Neuronal stem cell (in vitro differentiated cells): ENCODE measurements around the gene CNOT6.

Experiments used
- DNase-seq: peaks from one replicate; pipeline ENCODE4 v3.0.0-alpha.2; 2013; ENCODE audit warnings: low spot score
- H2AFZ ChIP-seq: one replicate; pipeline ENCODE4 v1.6.1; 2013; ENCODE audit warnings: mild to moderate bottlenecking, low read length, inconsistent platforms
- H2AK5ac ChIP-seq: 2 replicates; pipeline ENCODE4 v1.6.1; 2013; ENCODE audit warnings: low read depth, mild to moderate bottlenecking, inconsistent platforms, low read length, moderate library complexity, mixed read lengths
- H2BK120ac ChIP-seq: 2 replicates; pipeline ENCODE4 v1.6.1; 2013; ENCODE audit warnings: low read depth, mild to moderate bottlenecking, inconsistent platforms, low read length, moderate library complexity, mixed read lengths
- H2BK12ac ChIP-seq: one replicate; pipeline ENCODE4 v1.6.1; 2013; ENCODE audit warnings: low read length, inconsistent platforms
- H2BK15ac ChIP-seq: 2 replicates; pipeline ENCODE4 v1.6.1; 2013; ENCODE audit warnings: mild to moderate bottlenecking, low read length, inconsistent platforms, mixed read lengths
- H2BK5ac ChIP-seq: one replicate; pipeline ENCODE4 v1.6.1; 2013; ENCODE audit warnings: inconsistent platforms, mild to moderate bottlenecking, low read length, moderate library complexity
- H3K14ac ChIP-seq: one replicate; pipeline ENCODE4 v1.6.1; 2013; ENCODE audit warnings: low read length, inconsistent platforms
- H3K18ac ChIP-seq: 2 replicates; pipeline ENCODE4 v1.6.1; 2013; ENCODE audit warnings: low read length, inconsistent platforms
- H3K23ac ChIP-seq: 2 replicates; pipeline ENCODE4 v1.6.1; 2013; ENCODE audit warnings: low read depth, mild to moderate bottlenecking, mixed read lengths, low read length, inconsistent platforms; ENCODE audit not compliant: poor library complexity
- H3K27ac ChIP-seq: replicated peaks from 3 replicates; pipeline ENCODE4 v1.5.1; 2013; ENCODE audit warnings: low read length, inconsistent platforms
- H3K27me3 ChIP-seq, 3 experiments: 2 replicates each; pipeline ENCODE4 v1.6.1; 2013; ENCODE audit warnings: low read length in 3 of 3, mild to moderate bottlenecking in 2 of 3, inconsistent platforms in 1 of 3, low read depth in 1 of 3, mixed read lengths in 1 of 3, moderate library complexity in 1 of 3; ENCODE audit not compliant: control insufficient read depth in 3 of 3, insufficient read depth in 3 of 3
- H3K36me3 ChIP-seq, 2 donors: replicated peaks in 1 of 2; 2 replicates each; pipeline ENCODE4 v1.6.1; 2013; ENCODE audit warnings: low read length in 2 of 2; ENCODE audit not compliant: control insufficient read depth in 2 of 2, insufficient read depth in 2 of 2
- H3K4ac ChIP-seq: 2 replicates; pipeline ENCODE4 v1.6.1; 2013; ENCODE audit warnings: inconsistent platforms, mild to moderate bottlenecking, low read length, moderate library complexity
- H3K4me1 ChIP-seq, 2 donors: 1 replicate in 1 of 2; 2 replicates in 1 of 2; pipeline ENCODE4 v1.6.1; 2013; ENCODE audit warnings: low read length in 2 of 2, low read depth in 1 of 2; ENCODE audit not compliant: control insufficient read depth in 2 of 2, insufficient read depth in 1 of 2
- H3K4me2 ChIP-seq: one replicate; pipeline ENCODE4 v1.6.1; 2013; ENCODE audit warnings: mild to moderate bottlenecking, low read length, inconsistent platforms; ENCODE audit not compliant: insufficient read depth, poor library complexity, severe bottlenecking
- H3K4me3 ChIP-seq, 2 donors: 2 replicates each; pipeline ENCODE4 v1.5.1; 2013; ENCODE audit warnings: low read length in 2 of 2, mild to moderate bottlenecking in 2 of 2, inconsistent platforms in 1 of 2, moderate library complexity in 1 of 2
- H3K79me1 ChIP-seq: one replicate; pipeline ENCODE4 v1.6.1; 2013; ENCODE audit warnings: low read depth, mild to moderate bottlenecking, inconsistent platforms, low read length, moderate library complexity
- H3K9ac ChIP-seq: one replicate; pipeline ENCODE4 v1.6.1; 2013; ENCODE audit warnings: mild to moderate bottlenecking, low read depth, low read length, inconsistent platforms; ENCODE audit not compliant: poor library complexity
- H3K9me3 ChIP-seq, 2 donors: replicated peaks in 1 of 2; 2 replicates each; pipeline versions ENCODE3 to v1.6.1; 2013; ENCODE audit warnings: low read length in 2 of 2, mild to moderate bottlenecking in 2 of 2, inconsistent platforms in 1 of 2, low read depth in 1 of 2, mixed read lengths in 1 of 2, moderate library complexity in 1 of 2; ENCODE audit not compliant: control insufficient read depth in 2 of 2, insufficient read depth in 1 of 2
- H4K8ac ChIP-seq: one replicate; pipeline ENCODE4 v1.6.1; 2013; ENCODE audit warnings: low read depth, mild to moderate bottlenecking, inconsistent platforms, low read length, moderate library complexity
- H4K91ac ChIP-seq: one replicate; pipeline ENCODE4 v1.6.1; 2013; ENCODE audit warnings: low read length, low read depth, mild to moderate bottlenecking, inconsistent platforms; ENCODE audit not compliant: poor library complexity
- WGBS, 2 donors: extraction: QIAGEN DNeasy Blood & Tissue Kit; methylation state at CpG; one replicate each; pipeline ENCODE4 v1.1.7; 2013; ENCODE audit warnings: missing lambda C conversion rate in 2 of 2, mixed read lengths in 1 of 2; ENCODE audit not compliant: insufficient read length in 2 of 2, insufficient replicate concordance in 1 of 2; ENCODE audit errors: extremely low coverage in 2 of 2; 5-methylcytosine and 5-hydroxymethylcytosine counted together

CNOT6 gene

DNA sequence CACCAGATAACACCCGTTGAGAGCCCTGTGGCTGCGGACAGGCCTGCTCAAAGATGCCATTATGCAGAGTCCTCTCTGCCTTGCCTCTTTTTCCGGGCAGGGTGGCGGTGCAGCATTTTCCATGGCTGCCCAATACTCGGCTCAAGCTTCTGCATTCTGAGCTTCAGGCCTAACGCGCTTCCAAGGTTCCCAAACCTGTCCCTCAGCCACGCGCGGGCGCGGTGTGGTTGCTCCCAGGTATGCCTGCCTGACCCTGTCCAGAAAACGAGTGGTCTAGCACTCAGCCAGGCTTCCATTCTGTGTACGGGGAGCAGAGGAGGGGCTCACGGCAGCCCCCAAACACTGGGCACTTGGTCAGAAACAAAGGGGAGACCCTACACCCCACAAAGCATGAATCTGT is 27.9 kb upstream of the CNOT6 start:
- H3K9me3 ChIP-seq = peaks cover 0 to 5% of the 10 kb centered on the region in 2 donors
- no peak overlapping the region for H2AFZ ChIP-seq
- no peak overlapping the region for H2BK15ac ChIP-seq
- no peak overlapping the region for H4K91ac ChIP-seq
- no peaks in the 10 kb centered on the region for H3K36me3 ChIP-seq
- H3K4ac ChIP-seq = peak overlapping the region; percentile 29
- no peak overlapping the region for H3K14ac ChIP-seq
- peak overlapping the region; percentile 48 for H3K23ac ChIP-seq
- H2BK120ac ChIP-seq = no peak overlapping the region
- no peak overlapping the region for H3K4me2 ChIP-seq
- H3K79me1 ChIP-seq = no peaks in the 10 kb centered on the region
- H3K4me1 ChIP-seq = no peaks in the 10 kb centered on the region
- no peak overlapping the region for H4K8ac ChIP-seq
- no peak overlapping the region for H3K18ac ChIP-seq
- no peak overlapping the region for H2BK12ac ChIP-seq
- DNase-seq = no peak
- H3K27me3 ChIP-seq = peaks cover 0 to 21% (median 0%) of the 10 kb centered on the region in 3 experiments
- H3K27ac ChIP-seq = no peak overlapping the region
- no peak overlapping the region for H2AK5ac ChIP-seq
- no CpG with 5 or more reads among the region's 15 CpGs for WGBS, 2 donors
- peak overlapping the region; percentile 37 for H3K9ac ChIP-seq
- no peak overlapping the region for H2BK5ac ChIP-seq
- no peak overlapping the region for H3K4me3 ChIP-seq

DNA sequence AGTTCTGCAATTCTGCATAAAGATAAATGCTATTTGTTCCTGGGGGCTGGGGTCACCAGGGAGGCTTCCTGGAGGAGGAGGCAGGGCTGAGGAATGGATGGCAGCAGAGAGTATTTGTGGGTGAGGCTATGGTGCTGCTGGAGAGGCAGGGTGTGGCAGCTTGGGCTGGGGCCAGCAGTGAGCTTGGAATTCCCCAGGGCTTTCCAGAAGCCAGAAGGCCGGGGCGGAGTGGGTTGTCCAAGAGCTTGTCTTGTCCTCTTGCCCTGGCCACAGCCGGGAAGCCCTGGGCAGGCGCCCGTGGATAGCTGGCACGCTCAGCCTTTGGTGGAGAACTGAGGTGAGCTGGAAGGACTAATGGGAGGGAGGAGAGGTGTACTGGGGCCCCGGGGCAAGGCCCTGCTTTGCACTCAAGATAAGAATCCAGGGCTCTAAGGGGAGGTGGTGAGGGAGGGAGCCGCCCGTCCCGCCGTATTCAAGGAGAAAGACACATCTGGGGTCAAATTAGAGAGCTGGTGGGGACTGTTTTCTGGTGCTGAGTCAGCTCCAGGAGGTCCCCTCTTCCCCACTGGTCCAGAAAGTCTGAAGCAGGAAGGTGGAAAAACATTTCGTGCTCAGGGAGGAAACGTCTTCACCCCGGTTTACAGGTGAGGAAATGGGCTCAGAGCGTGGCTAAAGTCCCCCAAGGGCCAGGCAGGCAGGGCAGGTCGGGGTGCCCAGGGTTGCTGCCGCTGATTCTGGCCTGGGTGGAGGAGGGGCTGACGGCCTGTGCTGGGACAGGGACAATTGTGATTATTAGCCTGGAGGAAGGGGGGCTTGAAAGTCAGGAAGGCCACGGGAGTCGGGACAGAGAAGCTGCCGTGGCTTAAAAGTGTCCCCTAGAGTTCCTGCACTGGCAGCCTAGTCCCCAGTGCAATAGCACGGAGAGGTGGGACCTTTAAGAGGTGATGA is 26.9 kb upstream of the CNOT6 start:
- peak overlapping the region; percentile 13 for H3K18ac ChIP-seq
- H3K9me3 ChIP-seq = peaks cover 0 to 2% of the 10 kb centered on the region in 2 donors
- H3K4me2 ChIP-seq = no peak overlapping the region
- H3K14ac ChIP-seq = no peak overlapping the region
- WGBS, 2 donors = no CpG with 5 or more reads among the region's 22 CpGs
- no peak overlapping the region for H3K4ac ChIP-seq
- no peak overlapping the region for H3K4me3 ChIP-seq
- H3K23ac ChIP-seq = no peak overlapping the region
- no peaks in the 10 kb centered on the region for H3K36me3 ChIP-seq
- H3K27ac ChIP-seq = no peak overlapping the region
- no peak overlapping the region for H2BK15ac ChIP-seq
- H2BK12ac ChIP-seq = no peak overlapping the region
- peaks cover 0 to 23% (median 0%) of the 10 kb centered on the region in 3 experiments for H3K27me3 ChIP-seq
- H2BK120ac ChIP-seq = no peak overlapping the region
- H4K8ac ChIP-seq = no peak overlapping the region
- H3K4me1 ChIP-seq = no peaks in the 10 kb centered on the region
- no peak overlapping the region for H2AK5ac ChIP-seq
- H2BK5ac ChIP-seq = no peak overlapping the region
- DNase-seq = no peak
- peak overlapping the region; percentile 34 for H3K9ac ChIP-seq
- peak overlapping the region; percentile 17 for H2AFZ ChIP-seq
- no peak overlapping the region for H4K91ac ChIP-seq
- no peaks in the 10 kb centered on the region for H3K79me1 ChIP-seq

DNA sequence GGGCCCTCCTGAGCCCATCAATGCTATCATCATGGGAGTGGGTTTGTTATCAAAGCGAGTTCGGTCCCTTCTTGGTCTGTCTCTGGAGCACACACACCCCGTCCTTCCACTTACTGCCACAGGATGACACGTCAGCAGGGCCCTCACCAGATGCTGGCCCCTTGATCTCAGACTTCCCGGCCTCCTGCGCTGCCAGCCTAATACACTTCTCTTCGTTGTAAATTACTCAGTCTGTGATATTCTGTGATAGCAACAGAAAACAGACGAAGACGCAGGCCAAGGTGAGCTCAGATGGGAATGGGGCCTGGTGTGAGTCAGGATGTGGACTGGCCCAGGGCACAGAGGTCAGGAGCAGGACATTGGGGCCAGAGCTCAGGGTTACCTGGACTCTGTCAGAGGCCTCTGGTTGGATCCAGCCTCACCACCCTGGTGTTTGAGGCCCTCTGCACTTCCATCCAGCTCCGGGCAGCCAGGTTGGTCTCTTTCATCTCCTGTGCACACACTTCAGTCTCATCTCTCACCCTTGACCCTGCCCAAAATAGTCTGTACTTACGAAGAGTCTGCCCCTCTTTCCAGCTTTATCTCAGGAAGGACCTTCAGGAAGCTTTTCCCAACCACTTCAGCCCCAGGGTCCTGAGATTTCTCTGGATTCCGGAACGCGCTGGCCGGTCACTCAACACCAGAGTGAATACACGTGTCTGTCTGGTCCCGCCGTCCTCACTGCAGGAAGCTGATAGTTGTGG is 26.0 kb upstream of the CNOT6 start:
- Histone ChIP-seq H4K91ac (no peak overlapping the region), H2BK15ac (no peak overlapping the region), H3K27ac (no peak overlapping the region), H3K4me1 (no peaks in the 10 kb centered on the region), H3K27me3 (peaks cover 0 to 23% (median 0%) of the 10 kb centered on the region in 3 experiments), H3K4me3 (no peak overlapping the region), H2BK120ac (no peak overlapping the region), H3K36me3 (no peaks in the 10 kb centered on the region), H4K8ac (no peak overlapping the region), H3K14ac (no peak overlapping the region), H3K9ac (peak overlapping the region; percentile 34), H2BK5ac (no peak overlapping the region), H2BK12ac (no peak overlapping the region), H2AK5ac (peak overlapping the region; percentile 29), H3K18ac (peak overlapping the region; percentile 25), H3K23ac (no peak overlapping the region), H2AFZ (peak overlapping the region; percentile 3), H3K9me3 (peaks cover 0 to 2% of the 10 kb centered on the region in 2 donors), H3K4ac (no peak overlapping the region), H3K4me2 (no peak overlapping the region), H3K79me1 (no peaks in the 10 kb centered on the region)
- no CpG with 5 or more reads among the region's 18 CpGs for WGBS, 2 donors
- no peak for DNase-seq
